ENCODE data around the gene CYP4X1.
"Not testable (repeated sequence)": the region's sequence is repeated elsewhere in the genome, so short reads cannot be mapped to it uniquely, and the experiment has no call there.

CYP4X1 gene

GRCh38 chr1:47069509-47069908 is 46.0 kb downstream of the CYP4X1 start:
- not testable (repeated sequence) for DNase-seq (ENCODE audit: low read depth in 2 of 3, low spot score in 2 of 3)

GRCh38 chr1:47089356-47089755 is 65.9 kb downstream of the CYP4X1 start:
- peak in 1 of 3 experiments; percentile 3 for DNase-seq (ENCODE audit: low read depth in 2 of 3, low spot score in 2 of 3)

GRCh38 chr1:47091476-47091875 is 68.0 kb downstream of the CYP4X1 start:
- not testable (repeated sequence) for DNase-seq (ENCODE audit: low read depth in 2 of 3, low spot score in 2 of 3)
